NCI-H2107 treated with DMSO at 0.1 percent for 48 hours (cell line): ENCODE results near the gene MYO15B.
A peak's percentile ranks its signal among the peaks of the same experiment; 100 is the strongest.

Experiments
- DNase-seq: peaks from one replicate; lab custom pipeline; 2025; ENCODE audit not compliant: unreplicated experiment; lab: John Stamatoyannopoulos, UW

Gene MYO15B

DNA sequence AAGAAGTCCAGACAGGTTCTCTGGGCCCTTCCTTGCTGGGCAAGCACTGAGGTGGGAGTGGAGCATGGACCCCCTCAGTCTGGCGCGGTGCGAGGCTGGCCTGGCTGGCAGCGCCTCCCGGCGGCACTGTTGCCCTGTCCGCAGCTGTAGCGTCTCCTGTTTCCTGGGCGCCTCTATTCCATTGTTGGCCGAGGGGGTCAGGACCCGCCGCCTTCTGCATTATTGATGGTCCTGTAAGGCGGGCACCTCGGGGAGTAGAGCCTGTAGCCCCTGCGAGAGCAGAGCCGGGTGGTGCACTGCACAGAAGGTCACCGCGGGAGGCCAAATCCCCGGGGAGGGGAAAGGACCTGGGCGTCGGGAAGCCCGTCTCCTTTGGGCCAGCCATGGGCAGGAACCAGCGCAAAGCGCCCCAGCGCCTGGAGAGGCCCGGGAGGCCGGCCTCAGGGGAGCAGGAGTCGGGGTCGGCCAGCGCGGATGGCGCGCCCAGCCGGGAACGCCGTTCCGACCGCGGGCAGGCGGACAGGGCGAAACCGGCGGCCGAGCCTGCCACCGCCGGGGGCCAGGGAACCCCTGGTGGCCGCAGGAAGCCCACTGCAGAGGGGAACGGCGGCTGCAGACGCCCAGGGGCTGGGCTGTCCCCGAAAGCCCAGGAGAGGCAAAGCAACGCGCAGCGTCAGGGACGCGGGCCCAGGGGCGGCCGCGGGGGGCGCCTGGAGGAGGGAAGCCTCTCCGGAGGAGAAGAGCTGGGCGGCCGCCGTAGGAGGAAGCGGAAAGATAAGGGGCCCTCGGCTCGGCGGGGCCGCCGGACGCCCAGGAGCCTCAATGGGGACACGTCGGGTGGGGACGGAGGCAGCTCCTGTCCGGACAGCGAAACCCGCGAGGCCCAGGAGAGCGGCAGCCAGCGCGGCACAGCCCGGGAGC is at the start of gene MYO15B:
Gene MYO15B, plus strand, starts transcription at position 126 of the 921 bp plus-strand sequence. Its CDS starts 258 bp downstream, at position 384.
- DNase-seq: no peak

DNA sequence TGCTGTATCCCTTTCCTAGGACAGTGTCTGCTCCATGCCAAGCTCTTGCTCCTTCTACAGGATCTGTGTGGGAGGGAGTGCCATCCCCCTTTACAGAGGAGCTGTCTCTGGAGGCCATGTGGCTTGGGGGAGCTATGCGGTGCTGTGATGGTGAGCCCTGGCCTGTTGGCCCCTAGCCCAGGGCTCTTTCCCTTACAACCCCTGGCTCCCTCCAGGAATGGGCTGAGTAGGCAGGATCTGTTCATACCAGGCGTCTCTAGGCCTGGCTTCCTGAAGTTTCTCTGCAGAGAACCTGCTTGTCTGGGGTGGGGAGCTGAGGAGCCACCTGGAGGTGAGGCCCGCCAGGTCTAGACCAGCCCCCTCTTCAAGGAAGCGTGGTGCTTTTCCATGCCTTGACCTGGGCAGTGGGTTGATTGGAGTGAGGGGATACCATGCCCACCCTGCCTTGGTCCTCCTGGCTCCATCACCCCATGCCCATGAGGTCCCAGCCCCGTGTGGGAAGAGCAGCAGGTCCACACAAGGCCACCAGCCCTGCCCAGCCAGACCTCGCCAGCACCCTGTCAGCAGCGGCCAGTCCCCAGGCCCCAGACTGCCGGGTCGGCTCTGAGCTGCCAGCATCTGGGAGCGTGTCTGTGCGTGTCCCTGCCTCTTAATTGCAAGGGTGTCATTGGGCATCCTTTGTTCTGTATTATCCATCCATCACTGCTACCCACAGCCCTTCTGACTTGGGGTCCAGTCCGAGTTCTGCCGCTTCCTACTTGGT is 47.5 kb upstream of the MYO15B start:
- no peak for DNase-seq

DNA sequence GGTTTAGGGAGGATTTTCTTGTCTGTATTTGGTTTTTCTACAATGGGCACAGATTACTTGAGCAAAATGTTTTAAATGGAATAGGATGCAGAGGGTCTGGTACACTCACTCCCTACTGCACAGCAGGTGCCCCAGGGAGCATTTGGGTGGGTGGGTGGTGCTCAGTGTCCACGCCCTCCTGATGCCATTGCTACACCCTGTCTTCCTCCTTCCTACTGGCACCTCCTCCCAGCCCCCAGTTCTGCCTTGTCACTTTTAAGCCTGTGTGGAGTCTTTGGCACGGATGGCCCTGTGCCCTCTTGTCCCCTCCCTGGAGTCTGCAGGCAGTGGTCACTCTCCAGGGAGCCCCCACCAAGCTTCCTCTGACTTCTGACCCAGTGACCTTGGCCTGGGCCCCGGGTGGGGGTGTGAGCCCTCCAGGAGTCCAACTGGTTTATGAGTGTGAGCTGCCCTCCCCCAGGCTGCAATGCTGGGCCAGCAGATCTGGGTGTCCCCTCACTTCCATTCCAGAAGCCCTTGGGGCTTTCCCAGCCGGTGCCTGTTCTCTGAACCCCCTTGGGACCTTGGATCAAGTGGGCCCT is 46.6 kb upstream of the MYO15B start:
- DNase-seq: no peak

DNA sequence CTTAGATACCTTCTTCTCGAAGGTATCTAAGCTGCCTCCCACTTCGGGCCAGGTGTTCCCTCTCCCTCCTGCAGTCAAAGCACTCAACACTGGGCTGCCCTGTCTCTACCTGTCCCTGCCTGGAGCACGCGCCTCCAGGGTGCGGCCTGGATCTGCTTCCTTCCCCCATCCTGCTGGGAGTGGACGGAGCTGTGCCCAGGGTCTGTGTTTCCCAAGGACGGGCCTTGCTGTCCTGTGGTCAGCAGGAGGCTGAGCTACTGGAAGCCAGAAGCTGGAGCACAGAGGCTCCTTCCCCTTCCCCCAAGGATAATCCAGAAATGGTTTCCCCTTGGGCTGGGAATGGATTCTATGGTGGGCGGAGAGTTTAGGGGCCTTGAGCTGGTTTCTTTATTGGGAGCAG is 45.4 kb upstream of the MYO15B start:
- no peak for DNase-seq

DNA sequence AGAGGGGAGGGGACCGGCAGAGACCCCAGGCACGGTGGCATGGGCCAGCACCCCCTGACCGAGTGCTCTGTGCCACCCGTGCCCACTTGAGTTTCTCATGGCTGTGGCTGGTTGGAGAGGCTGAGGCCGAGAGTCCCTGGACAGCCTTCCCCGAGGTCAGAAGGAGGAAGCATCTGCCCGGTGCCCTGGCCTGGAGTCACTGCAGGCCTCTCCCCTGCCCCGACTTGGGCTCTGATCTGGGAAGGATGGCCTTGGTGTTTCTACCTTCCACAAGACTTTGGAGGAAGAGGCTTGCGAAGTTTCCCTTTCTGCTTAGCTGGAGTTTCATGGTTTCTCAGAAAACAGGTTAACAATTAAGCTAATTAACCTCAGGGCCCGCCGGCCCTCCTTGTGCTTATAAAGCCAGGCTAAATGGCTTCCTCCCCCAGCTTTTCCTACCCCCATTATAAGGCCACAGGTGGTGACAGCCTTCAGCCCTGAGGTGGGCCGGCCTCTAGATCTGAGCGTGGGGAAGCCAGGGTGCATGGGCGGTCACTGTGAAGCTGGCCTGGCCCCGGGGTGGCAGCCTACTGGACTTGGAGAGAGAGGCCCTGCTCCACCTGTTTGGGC is 44.8 kb upstream of the MYO15B start:
- DNase-seq: no peak

DNA sequence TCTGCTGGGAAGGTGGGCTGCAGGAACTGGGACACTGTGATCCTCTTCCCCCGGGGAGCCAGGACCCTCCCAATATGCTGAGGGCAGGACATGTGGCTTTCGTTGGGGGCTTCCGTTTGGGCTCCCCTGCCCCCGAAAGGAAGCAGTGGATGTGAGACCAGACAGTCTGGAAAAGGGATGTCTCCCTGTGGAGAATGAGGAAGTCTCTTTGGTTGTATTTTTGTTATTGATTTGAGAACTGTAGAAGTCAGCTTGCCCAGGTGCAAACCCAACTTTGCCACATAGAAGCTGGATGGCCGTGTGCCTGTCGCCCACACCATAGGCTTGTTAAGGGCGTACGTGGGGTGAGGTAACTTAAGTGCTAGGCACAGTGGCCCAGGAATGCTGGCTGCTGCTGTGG is 43.4 kb upstream of the MYO15B start:
- no peak for DNase-seq

DNA sequence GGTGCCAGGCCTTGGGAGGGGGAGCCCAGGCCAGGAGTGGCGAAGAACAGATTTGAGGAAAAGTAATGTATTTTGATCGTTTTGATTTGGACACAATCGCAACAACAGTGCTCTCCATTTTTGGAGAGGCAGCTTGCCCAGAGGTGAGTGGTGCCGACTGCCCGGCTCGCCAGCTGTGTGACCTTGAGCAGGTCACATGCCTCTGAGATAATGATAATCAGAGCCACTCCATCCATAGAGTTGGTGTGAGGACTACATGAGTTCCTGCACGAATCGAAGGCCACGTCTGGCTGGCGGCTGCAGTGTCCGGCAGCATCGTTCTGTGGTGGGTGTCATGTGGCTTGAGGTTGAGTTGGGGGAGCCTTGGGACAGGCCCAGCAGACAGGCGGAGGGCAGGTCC is 41.4 kb upstream of the MYO15B start:
- no peak for DNase-seq

DNA sequence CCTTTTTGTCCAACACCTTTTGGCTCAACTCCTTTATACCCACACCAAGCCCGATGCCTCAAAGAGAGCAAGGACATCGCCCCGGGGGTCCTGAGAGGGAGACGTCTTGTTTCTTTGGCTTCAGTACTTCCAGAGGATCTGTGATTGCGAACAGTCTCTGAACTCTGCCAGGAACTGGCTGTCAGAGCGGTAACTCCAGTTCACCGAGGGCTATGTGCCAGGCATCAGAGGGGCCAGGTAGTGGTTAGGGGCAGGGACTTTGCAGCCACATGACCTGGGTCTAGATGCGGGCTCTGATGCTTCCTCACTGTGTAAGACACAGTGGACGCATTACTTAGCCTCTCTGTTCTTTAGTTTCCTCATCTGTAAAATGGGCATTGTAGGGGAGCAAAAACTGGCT is 40.5 kb upstream of the MYO15B start:
- DNase-seq: no peak

DNA sequence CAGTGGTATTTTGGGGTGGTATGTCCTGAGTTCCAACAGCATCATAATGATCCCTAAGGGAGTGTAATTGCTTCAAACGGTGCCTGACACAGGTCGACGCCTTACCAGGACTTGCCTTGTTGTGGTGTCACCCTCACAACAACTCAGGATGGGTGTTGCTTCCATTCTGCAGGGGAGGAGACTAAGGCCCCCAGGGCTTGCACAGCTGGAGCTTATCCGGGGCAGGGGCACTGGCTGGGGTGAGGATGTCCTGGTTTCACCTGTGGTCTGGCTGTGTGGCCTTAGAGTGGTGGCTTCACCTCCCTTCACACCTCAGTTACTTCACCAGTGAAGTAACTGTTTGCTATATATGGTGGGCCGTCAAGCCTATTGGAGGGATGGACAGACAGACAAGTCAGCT is 38.8 kb upstream of the MYO15B start:
- DNase-seq: no peak

DNA sequence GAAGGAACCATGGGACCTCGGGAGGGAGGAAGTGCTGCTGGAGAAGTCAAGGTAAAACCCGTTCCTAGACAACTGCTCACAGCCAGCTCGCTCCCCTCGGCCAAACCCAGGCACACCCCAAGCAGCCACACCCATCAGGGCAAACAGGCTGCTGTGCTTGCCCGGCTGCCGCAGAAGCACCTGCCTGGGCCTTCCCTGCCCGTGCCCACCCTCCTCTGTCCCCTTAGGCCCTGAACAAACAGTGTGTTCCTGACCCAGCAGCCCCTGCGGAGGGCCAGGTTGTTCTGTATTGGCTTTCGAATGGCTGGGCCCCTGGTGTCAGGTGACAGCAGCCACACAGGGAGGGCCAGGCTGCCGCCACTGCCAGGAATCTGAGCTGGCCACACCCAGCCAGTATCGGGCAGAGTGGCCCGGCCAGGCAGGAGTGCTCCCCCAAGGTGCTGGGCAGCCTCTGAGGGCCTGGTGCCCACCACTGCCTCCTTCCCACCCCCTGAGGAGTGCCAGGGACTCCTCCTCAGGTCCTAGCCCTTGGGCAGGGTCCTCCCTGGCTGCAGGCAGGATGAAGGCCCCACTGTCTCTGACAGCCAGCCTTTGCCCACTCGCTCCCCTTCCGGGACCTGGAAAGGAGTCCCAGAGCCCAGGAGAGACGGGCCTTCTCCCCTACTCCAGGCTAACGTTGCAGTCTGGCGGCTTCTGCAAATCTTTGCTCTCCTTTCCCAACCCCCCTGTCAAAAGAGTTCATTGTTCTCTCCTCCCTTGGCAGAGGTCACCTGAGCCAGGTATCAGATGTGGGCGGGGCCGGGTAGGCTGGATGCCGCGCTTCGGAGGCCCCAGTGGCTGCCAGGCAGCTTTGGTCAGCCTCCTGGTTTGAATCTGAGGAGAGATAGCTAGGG is 38.1 kb upstream of the MYO15B start:
- DNase-seq: peak; percentile 90

DNA sequence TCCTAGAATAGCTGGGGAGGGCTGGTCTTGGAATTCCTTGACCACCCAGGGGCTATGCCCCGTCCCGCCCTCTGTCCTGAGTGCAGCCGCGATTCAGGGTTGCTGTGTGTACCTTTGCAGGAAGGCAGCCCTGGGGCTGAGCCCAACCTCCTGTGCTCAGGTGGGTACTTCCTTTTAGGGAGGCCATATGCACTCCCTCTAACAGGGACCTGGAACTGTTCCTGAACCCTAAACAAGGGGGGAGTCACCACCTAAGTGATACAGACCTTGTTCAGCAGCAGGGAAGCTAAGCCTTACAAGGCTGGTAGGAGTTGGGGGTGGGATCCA is 37.5 kb upstream of the MYO15B start:
- no peak for DNase-seq

DNA sequence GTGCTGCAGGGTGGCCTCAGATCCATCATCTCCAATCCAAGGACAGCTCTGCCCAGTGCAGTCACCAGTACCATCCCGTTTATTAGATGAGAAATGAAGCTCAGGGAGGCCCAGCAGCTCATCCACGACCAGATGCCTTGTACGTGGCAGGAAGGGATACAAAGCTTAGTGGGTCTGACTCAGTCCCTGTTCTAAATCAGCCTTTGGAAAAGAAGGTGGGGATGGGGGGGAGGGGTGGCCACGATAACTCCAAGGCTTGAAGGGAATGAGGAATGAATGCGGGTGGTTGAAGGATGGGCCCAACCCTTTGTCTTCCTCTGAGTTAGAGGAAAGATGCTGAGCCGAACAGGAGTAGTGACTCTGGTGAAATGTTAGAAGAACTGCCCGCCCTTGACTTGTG is 36.3 kb upstream of the MYO15B start:
- DNase-seq: no peak

DNA sequence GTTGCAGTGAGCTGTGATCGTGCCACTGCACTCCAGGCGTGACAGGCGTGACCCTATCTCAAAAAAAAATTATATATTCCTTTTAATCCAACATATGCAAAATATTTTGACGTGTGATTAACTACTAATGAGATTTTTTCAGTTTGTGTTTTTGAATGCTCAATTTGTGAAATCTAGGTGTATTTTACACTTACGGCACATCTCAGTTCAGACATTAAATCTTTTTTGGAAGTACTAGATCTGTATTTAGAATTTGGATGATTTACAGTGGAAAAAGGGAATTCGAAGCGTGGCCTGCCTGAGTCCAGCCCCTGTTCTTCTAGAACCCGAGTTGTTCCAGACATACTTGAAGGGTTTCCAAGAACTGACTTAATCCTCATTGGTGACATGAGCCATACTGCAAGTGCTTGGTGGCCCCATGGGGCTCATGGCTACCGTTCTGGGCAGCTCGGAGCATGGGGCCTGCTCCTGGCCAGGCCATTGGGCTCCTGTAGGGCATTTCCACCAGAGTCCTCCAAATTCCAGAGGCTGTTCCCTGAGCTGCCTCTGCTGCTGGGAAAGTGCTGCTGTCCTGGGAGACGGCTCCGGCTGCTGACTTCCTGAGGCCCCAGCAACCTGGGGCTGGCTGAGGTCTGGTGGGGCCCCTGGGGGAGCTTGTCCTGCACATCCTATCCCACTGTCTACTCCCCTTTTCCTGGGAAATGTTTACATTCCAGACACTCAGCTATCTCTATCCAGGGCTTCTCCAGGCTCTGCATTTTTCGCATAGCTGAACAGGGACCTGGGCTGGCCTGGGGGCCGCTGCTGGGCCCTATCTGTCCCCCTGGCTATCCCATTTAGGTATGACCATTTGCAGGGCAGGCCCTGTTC is 34.9 kb upstream of the MYO15B start:
- no peak for DNase-seq

DNA sequence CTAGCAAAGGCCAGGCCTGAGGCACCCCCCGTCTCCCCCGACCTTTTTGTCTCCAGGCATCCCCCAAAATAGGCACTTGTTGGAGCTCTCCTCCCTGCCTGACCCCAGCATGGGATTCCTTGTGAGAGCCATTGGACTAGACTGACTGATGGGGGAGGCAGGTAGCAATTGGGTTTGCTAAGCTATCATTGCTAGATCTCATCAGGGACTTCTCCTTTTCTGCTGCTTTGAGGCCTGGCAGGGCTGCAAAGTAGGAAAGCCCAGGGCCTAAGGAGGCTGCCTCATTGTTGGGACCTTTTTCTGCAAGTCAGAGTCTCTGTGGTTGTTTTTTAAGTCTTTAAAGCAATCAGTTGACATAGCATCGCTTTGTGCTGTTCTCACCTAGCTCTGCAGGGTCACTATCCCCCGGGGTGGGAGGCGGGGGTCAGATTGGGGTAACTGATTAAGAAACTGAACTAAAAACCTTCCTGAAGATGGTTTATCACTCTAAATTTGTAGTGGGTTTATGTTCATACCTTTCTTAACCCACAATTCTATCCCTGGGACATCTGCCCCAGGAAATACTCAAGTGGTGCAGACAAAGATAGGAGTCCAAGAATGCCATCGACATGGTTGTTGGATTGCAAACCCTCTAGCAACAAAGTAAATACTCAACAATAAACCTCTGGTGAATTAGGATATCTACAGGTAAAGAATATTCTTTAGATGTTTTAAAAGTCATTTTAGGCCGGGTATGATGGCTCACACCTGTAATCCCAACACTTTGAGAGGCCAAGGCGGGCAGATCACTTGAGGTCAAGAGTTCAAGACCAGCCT is 34.1 kb upstream of the MYO15B start:
- DNase-seq: no peak

DNA sequence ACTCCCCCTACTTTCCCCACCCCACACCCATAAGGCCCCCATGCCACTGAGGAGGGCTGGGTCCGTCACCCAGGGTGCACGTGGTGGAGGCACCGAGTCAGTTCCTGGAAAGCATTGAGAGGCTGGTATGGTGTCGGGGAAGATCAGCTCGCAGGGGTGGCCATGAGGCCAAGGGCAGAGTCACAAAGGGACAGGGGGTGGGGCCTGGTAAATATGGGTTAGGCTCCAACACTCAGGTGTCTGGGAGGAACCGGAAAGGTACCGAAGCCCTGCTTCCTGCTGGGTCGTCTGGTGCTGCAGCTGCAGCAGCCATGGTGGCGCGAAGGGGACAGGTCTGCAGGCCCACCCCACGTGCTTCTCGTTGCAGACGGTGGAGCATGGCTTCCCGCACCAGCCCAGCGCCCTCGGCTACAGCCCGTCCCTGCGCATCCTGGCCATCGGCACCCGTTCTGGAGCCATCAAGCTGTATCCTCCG is 31.9 kb upstream of the MYO15B start:
- no peak for DNase-seq

DNA sequence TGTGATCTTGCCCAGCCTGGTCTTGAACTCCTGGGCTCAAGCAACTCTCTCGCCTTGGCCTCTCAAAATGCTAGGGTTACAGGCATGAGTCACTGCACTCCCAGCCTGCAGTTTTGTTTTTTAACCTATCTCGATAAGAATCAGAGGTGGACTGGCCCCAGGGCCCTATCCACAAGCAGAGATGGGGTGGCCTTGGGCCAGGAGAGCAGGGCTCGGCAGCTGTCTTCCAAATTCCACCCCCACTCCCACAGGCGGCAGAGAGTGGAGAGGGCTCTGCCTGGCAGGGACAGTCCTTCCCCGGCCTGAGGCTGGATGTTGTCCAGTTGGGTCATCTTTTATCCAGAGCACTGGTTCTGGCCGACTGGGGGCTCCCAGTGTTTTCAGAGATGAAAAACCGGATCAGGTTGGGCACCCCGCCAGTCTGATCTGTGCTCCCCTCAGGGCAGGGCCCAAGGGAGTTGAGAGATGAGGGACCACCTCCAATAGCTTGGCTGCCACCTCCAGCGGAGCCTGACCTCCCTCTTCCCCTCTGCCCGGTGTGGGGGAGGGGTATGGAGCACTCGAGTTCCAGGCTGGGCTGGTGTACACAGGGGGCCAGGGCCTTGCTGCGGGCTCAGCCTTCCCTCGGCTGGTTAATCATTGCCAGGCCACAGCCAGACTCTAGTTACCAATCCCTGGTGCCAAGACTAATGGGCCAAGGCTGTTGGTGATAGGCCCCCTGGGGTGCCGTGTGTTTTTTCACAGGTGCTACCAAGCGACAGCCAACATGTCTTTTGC is 30.3 kb upstream of the MYO15B start:
- DNase-seq: peak; percentile 23

DNA sequence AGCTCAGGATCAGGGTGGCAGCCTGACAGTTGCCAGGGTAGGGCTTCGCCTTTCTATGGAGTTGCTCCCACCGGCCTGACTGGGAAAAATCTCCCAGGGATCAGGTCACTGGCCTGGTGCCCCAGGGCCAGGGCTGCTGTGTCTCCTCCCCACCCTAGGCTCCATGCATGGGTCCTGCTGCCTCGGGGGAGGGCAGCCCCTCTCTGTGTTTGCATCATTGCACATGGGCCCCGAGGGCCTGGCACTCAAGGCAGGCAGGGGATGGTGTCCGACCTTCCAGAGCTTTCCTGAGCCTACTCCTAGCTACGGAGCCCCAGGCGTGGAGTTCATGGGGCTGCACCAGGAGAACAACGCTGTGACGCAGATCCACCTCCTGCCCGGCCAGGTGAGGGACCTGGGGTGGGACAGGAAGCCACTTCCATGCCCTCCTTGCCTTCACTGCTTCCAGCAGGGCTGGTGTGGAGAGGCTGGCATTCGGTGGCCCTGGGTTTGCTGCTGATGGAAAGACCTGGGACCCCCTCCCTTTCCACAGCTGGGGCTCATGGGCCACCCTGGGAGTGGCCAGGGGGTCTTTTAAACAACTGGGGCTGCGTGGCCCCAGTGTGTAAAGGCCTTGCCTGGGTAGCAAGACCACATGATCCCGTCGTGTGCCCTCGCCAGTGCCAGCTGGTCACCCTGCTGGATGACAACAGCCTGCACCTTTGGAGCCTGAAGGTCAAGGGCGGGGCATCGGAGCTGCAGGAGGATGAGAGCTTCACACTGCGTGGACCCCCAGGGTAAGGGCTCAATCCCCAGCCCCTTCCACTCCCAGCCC is 29.5 kb upstream of the MYO15B start:
- DNase-seq: no peak
